Retina (tissue), 1 donor: ENCODE data around the gene SH3BP4.

ENCODE experiments used
- DNase-seq: peaks from one replicate; pipeline ENCODE4 v3.0.0-alpha.2; 2016

The SH3BP4 gene

DNA sequence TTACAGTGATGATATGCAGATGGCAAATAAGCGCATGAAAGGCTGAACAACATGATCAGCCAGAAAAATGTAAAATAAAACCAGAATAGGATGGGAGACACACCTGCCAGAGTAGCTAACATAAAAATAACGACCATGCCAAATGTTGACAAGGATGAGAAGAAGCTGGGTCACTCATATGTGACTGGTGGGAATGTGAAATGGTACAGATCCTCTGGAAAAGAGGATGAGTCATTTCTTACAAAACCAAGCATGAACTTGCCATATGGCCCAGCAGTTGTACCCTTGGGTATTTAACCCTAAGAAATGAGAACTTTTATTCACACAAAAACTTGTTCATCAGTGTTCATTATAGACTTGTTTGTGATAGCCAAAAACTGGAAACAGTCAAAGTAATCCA is 143.8 kb downstream of the SH3BP4 start:
- DNase-seq, result no peak

DNA sequence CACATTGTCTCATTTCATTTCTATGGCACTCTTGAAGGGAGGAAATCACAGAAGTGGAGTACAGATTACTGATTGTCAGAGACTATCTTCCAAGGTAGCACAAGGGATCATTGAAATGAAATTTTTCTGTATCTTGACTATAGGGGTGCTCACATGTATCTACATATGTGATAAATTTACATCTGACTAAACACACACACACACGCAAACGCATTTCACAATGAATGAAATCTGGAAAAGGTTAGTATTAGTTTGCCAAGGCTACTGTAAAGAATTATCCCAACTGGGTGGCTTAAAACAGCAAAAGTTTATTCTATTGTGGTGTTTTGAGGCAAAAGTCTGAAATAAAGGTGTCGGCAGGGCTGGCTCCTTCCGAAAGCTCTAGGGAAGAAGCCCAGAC is 144.6 kb downstream of the SH3BP4 start:
- no peak for DNase-seq

DNA sequence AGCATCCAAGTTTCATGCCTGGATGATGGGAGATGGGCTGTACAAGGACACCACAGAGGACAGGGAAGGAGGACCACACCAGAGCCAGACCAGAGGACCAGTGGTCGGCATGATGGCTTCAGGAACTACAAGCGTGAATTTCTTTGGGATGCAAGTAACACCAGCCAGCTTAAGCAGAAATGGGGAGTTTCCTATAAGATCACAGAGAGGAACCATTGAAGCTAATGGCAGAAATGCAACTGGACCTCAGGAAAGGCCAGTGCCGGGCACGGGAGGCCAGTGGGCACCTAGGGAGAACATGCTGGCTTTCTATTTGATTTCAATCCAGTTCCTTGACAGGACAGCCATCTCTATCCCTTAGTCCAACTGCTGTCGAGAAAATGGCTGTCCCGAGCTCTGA is 145.4 kb downstream of the SH3BP4 start:
- no peak for DNase-seq

DNA sequence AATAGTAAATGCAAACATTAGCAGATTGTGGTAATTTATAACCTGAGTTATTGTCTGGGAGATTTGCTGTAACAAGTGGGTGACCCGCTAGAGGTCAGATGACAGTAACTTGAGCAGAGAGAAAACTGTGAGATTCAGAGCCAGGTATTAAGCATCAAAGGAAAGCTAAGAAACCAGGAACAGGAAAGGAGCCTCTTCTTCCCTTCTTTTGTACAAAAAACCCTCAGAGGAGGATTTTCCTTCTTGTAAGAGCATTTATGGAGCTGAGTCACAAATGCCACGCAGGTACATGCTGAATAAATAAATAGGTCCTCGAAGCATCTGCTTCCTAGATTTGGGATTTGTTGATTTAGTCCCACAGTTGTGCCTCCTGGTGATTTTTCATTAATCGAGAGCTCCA is 146.5 kb downstream of the SH3BP4 start:
- DNase-seq, result no peak

DNA sequence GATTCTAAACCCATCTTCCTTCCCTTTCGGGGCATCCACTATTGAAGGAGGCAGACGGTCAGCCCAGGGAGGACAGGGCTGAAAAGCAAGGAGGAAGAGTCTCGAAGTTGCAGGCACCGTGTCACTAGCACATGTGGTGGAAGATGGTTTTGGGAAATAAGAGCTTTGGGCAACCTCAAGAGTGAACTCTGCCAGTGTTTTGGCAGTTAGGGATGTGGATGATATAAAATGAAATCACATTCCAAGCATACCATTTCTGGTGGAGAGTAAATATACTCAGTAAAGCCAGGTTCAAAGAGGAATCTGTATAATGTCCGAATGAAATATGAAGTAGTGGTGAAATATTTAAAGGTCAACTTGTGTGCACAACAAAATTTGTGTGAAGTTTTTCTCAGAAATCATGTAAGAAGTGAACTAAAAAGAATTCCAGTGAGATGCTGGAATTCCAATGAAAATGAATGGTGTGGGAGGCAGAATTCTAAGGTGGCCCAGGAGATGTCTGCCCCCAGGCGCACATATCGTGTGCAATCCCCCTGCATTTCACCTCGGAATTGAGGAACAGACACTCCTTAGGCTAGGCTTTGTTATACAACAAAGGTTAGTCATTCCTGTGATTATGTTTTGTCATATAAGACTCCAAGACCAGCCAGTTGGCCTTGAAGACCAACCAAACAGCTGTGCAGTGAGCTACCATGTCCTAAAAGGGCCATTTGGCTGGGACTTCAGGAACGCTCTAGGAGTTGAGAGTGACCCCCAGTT is 147.1 kb downstream of the SH3BP4 start:
- no peak for DNase-seq

DNA sequence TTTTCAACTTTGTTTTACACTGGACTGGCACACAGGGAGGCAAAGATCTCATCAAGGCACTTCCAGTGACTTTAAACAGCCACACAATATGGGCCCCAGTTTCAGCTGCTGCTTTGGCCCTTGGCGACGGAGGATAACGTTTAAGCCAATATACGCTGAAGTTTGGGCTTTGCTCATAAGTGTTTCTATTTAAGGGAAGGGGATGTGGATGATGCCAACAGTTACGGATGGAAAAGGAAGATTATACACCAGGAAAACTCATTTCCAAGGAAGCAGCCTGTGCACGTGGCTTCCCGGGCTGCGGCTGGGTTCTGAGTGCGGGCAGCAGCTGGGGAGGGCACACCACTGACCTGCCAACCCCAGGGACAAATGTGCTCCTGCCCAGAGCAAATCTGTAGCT is 151.1 kb downstream of the SH3BP4 start:
- no peak for DNase-seq
